ENCODE results near the gene PLEKHM1.
"Not testable (repeated sequence)": the region's sequence is repeated elsewhere in the genome, so short reads cannot be mapped to it uniquely, and the experiment has no call there.

PLEKHM1 gene

DNA sequence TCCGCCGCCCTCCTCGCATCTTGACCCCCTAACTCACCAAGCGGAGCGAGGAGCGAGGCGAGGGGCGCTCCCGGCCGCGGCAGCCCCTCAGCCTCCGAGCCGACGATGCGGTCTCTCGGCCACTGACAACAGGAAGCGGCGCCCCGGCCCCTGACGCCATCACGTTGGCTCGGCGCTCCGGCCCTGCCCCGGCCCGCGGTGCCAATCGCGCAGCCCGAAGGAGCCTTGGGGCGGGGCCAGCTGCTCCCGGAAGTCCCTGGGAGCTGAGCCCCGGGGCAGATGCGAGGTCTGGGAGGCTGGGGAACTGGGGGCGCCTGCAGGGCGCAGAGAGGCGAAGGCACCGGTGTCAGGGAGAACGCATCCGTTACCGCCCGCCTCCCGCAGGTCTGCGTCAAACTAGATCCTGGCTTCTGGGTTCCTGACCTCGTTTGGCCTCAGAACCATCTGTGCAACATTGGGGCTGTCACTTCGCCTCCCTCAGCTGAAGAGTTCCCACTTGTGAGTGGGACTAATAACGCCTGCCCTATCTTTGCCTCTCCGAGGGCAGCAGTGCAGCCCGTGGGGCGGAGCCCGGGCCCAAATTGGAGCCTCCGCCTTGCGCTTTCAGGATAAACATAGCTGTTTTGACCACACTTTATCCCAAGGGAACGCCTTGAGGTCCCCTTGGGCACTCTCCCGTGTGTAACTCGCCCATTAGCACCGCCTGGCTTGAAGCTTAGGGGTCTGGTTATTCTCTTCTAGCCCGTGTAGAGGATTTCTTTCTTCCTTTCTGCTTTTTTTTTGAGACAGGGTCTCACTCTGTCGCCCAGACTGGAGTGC is at the start of gene PLEKHM1:
Gene PLEKHM1, minus strand, starts transcription at position 107 of the 819 bp plus-strand sequence. CDS start 8,237 bp downstream, outside the sequence.
- peak; percentile 68 to 76 for DNase-seq (ENCODE audit: low read depth in 1 of 2, low spot score in 1 of 2)

DNA sequence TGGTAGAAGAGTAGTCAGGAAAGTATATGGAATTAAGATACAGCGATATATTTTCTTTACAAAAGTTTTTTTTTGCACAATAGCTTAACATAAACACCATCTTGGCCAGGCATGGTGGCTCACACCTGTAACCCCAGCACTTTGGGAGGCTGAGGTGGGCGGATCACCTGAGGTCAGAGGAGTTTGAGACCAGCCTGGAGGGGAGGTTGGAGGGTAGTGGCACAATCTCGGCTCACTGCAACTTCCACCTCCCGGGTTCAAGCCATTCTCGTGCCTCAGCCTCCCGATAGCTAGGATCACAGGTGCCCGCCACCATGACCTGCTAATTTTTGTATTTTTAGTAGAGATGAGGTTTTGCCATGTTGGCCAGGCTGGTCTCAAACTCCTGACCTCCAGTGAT is 47.6 kb upstream of the PLEKHM1 start:
- not testable (repeated sequence) for DNase-seq (ENCODE audit: low read depth in 1 of 2, low spot score in 1 of 2)

DNA sequence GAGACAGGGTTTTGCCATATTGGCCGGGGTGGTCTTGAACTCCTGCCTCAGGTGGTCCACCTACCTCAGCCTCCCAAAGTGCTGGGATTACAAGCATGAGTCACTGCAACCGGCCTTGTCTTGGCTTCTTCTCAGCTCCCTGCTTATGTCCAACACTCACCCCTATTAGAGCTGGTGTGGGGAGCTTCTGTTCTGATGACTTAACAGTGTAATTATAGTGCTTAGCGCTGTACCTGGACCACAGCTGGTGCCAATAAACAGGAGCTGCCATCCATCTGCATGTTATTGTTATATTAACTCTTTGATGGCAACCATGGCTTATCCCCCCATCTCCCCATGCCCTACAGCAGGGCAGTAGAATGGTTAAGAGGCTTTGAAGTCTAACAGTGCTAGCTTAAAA is 15.6 kb upstream of the PLEKHM1 start:
- DNase-seq (ENCODE audit: low read depth in 1 of 2, low spot score in 1 of 2): not testable (repeated sequence)

DNA sequence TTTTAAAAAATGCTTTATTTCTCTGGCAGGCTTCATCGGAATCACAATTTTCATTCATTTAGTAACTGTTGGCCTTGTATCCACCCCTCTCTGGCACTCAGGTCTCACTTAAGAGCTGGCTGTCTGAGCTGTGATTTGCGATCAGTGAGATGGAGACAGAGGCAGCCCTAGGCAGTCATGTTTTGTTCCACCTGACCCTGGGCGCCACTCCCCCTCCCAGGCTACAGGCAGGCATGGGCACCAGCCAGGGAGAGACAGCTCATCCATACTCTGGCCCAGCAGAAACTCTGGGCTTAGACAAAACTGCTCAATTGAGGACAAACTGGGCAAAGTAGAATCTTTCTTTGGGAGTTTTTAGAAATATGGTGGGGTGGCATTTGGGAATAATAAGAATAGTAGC is 14.7 kb upstream of the PLEKHM1 start:
- DNase-seq (ENCODE audit: low read depth in 1 of 2, low spot score in 1 of 2): not testable (repeated sequence)

DNA sequence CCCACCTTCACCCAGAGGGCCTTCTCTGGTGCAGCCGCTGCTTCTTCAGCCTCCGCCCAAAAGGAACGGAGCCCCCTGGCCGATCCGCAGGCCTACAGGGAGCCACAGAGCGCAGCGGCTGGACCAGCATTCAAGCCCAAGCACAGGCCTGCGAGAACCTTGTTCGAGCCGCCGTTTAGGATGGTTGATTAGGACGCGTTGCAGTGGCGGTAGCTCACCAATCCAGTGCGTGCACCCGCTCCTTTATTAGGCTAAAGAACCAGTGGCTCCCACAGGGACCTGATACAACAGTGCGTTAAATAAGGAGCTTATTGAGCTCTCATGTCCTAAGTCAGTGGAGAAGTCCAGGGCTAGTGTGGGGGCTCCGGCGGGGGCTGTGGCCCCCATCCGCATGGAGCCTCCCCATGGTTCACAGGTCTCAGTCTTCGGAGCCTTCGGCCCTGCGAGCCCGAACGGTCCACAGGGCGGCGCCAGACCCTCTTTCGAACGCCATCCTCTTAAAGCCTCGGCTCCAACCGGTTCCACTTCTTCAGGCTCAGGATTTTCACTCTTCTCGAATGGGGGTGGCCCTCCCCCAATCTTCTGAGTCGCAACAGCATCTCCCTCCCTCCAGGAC is 10.7 kb upstream of the PLEKHM1 start:
- DNase-seq (ENCODE audit: low read depth in 1 of 2, low spot score in 1 of 2): not testable (repeated sequence)

DNA sequence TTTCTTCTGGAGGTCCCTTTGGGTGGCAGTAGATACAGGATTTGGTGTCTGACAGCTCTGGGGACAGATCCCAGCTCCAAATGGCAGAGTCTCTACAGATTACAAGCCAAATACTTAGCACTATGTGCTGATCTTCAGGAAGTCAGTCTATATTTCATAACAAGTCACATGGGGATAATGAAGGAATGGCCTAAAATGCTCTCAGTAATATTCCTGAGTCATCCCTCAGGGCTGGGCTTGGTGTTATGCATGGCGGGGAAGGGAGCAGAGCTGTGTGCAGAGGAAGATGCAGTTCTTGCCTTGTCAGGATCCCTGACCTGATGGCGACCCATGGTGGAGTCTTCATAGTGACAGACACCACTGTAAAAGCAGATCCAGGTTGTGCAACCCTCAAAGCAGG is 10.0 kb upstream of the PLEKHM1 start:
- DNase-seq (ENCODE audit: low read depth in 1 of 2, low spot score in 1 of 2): not testable (repeated sequence)

DNA sequence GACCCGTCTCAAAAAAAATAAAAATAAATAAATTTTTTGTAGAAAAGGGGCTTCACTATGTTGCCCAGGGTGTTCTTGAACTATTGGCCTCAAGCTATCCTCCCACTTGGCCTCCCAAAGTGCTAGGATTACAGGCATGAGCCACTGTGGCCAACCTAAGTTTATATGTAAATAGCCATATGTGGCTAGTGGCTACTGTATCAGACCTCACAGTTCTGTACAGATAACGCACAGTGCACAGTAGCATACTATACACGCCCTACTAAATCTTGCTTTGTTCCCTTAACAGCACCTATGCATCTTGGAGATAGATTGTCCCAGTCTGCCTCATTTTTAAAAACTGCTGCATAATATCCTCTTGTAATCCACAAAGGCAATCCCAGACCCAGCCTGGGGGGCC is 8.7 kb upstream of the PLEKHM1 start:
- DNase-seq (ENCODE audit: low read depth in 1 of 2, low spot score in 1 of 2): not testable (repeated sequence)

DNA sequence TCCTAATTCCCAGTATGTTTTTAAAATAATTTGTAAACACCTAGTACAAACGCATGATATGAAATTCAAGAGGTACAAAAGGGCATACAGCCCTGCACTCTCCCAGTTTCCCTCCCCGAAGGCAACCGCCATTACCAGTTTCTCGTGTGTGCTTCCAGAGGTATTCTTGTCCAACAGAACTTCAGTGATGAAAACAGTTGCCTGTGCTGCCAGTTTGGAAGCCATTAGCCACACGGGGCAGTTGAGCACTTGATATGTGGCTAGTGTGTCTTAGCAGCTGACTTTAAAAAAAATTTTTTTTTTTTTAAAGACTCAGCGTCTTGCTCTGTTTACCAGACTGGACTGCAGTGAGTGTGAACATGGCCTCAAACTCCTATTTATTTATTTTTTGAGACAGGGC is 7.9 kb upstream of the PLEKHM1 start:
- not testable (repeated sequence) for DNase-seq (ENCODE audit: low read depth in 1 of 2, low spot score in 1 of 2)

DNA sequence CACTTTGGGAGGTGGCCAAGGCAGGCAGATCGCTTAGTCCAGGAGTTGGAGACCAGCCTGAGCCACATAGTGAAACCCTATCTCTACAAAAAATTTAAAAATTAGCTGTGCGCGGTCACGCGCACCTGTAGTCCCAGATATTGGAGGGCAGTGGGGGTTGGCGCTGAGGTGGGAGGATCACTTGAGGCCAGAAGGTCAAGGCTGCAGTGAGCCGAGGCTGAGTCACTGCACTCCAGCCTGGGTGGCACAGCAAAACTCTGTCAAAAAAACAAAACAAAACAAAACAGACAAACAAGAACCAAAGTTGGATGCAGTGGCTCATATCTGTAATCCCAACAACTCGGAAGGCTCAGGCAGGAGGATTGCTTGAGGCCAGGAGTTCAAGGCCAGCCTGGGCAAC is 6.9 kb upstream of the PLEKHM1 start:
- DNase-seq (ENCODE audit: low read depth in 1 of 2, low spot score in 1 of 2): not testable (repeated sequence)

DNA sequence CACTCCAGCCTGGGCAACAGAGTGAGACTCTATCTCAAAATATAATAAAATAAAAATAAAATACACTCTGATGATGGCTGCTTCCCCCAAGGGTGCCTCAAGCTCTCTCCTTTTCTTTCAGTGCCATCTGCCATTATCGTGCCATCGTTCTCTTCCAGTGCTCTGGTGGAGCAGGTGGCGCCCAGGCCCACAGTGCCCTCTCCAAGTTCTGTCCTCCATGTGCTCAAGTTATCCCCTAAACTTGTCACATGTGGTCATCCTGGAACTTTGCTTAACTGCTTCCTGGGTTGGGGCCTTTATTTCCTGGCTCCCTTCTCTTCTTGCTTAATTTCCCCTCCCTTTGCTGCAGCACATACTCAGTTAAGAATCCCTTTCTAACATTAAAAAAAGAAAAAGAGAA is 6.0 kb upstream of the PLEKHM1 start:
- DNase-seq (ENCODE audit: low read depth in 1 of 2, low spot score in 1 of 2): not testable (repeated sequence)

DNA sequence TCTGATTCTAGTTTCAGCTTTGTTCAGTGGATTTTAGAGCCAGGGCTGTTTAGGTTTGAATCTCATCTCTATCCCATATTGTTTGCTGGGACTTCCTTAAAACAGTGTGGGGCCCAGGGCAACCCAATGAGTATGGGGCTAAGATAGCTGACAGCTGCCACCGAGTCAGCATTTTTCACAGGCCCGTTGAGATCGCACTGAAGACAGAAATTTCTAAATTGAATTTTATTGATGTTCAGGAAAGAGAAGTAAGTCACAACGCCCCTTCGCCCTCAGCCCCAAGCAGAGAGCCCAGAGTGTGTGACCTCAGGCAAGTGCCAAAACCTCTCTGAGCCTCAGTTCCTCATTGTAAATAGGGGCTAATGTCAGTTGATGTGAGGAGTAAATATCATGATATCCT is 4.0 kb upstream of the PLEKHM1 start:
- not testable (repeated sequence) for DNase-seq (ENCODE audit: low read depth in 1 of 2, low spot score in 1 of 2)

DNA sequence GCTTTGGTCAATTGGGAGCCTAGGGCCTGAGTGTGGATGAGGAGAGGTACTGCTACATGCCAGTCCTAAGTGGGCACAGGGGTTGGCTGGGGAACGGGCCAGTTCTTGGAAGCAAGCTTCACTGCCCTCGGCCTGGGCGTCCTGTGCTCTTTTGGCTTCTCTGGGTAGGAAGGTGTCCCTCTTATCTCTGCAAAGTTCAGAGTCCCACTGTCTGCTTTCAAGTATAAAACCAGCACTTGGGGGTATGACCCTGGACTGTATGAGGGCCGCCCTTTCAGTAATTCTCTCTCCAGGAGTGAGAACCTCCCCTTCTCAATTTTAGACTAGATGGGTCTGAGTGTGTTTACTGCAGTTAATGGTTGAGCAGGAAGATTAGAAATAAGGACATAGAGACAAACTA is 1.6 kb upstream of the PLEKHM1 start:
- DNase-seq (ENCODE audit: low read depth in 1 of 2, low spot score in 1 of 2): not testable (repeated sequence)

DNA sequence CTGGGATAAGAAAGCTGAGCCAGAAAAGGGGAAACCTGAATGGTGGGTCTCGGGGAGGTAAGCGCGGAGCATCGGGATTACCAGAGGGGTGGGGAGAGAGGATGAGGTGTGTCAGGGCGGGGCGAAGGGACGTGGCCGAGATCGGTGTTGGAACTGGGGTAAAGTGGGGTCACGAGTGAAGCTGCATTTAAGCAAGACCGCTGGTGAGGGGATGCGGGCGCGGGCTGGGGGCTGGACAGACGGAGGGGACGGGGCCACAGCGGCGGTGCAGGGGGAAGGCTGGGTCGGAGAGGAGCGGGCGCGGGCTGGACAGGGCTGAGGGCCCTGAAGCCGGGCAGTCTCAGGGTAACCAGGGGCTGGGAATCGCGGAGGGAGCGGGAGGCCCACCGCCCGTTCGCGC is 323 bp downstream of the PLEKHM1 start:
- DNase-seq (ENCODE audit: low read depth in 1 of 2, low spot score in 1 of 2): not testable (repeated sequence)

DNA sequence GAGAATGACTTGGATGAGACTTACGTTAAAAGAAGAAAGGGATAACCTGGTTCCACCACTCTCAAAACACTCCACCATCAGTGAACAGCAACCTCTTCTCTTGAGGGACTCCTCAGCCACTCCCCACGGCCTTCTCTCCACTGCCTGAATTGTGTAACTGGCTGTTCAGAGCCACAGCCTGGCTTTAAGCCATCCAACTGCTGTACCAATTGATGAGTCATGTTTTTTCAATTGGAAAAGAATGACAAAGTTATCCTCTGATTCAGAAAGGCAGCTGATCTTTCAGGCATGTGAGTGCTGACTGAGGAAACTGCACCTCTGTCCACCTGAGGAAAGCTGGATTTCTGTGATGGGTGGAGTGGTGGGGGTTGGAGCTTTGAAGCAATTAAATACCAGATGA is 2.8 kb downstream of the PLEKHM1 start:
- DNase-seq (ENCODE audit: low read depth in 1 of 2, low spot score in 1 of 2): not testable (repeated sequence)

DNA sequence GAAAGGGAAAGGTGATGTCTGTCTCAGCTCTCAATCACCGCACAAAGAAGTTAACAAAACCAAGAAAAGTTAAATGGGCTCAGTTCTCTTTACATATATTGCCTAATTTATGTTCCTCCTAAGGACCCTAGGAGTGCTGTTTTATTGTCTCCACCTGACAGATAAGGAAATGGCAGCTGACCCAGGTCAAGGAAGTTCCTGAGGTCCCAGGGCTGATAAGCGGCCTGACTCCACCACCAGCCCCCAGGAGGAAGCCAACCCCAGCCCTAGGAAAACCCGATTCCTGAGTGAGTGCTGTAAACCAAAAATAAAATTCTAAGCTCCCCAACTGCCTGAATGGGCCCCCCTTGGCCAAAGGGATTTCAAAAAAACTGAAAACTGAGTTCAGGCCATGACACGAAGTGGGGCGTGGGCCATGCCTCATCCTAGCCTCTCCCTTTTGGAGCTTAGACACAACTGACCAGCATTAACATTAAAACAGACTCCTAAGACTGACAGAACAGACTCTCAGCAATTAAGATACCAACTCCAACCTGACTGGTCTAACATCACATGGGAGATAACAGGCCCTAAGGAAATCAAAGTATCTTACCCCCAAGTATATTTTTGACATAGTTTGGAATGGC is 6.8 kb downstream of the PLEKHM1 start:
- DNase-seq (ENCODE audit: low read depth in 1 of 2, low spot score in 1 of 2): not testable (repeated sequence)

DNA sequence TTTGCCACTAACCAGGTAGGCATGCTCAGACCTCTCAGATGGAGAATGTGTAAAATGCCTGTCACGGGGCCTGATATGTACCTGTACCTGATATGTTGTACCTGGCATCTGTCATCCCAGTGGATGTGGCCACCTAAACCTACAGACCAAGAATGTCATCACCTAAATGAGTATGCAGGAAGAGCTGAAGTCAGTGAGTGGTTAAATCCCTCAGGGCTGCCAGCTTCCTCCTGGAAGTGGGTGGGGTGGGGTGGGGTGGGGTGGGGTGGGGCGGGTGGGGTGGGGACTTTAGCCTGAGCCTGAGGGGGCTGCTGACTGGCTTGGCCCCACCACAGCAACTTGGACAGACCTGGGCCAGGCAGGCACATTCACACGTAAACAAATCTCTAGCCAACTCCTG is 7.3 kb downstream of the PLEKHM1 start:
- not testable (repeated sequence) for DNase-seq (ENCODE audit: low read depth in 1 of 2, low spot score in 1 of 2)

DNA sequence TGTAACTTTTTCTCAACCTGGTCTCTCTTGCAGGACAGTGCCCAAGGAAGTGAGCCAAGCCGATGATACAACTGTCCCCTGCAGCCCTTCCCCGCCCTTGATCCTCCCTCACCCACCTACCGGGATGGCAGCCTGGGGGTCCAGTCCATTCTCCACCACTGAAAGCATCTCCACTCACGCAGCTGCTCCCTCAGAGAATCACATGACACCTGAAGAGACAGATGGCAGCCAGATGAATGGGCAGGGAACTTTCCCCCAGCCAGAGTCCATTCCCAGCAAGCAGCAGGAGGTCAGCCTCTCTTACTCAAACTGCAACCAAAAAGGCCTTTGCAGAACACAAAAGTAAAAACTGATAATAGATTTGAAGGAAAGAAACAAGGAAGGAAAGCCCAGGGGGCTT is 8.2 kb downstream of the PLEKHM1 start:
- not testable (repeated sequence) for DNase-seq (ENCODE audit: low read depth in 1 of 2, low spot score in 1 of 2)

DNA sequence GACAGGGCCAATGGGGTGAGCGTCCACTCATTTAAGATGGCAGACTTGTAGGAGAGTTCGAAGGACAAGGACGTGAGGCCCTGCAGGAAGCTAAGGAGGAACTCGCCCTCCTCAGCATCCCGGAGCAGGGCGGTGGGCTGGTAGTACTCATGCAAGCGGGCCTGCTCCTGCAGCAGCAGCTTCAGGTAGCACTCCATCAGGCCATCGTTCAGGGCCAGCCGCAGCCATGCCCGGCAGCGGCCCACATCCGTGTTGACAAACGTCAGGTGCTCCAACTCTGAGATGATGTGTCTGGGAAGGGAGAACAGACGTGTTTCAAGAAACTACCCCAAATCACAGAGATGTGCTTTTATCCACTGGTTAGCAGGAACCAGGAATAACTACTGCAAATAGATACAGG is 15.1 kb downstream of the PLEKHM1 start:
- DNase-seq (ENCODE audit: low read depth in 1 of 2, low spot score in 1 of 2): not testable (repeated sequence)

DNA sequence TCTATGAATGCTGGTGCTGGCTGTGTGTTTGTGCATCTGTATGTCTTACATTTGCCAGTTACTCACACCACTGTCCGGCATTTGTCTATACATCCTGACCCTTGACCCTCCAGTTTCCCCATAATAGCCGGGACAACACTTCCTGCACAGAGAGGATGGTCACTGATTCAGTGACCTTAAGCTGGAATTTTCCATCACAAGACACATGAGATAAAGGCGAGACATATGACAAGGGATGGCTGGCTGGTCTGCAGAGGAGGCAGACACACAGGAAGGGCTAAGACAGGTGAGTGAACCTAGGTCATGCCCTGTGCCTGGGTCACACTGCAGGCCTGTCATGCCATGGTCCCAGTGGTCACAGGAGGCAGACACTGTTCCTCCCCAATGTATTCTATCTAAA is 18.3 kb downstream of the PLEKHM1 start:
- not testable (repeated sequence) for DNase-seq (ENCODE audit: low read depth in 1 of 2, low spot score in 1 of 2)

DNA sequence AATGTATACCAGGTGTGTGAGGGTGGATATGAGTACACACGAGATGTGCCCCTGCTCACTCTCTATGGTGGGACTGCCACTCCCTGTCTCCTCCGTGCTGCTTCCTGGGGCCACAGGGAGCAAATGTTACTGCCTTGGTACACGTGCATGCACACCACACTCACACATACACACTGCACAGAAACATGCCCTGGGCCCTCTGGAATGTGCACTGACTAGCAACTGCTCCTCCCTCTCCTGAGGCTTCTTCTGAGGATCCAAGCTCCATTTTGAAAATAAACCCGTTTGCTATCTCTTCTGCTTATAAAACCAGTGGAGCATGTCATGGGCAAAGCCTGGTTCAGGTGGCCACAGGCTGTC is 21.3 kb downstream of the PLEKHM1 start:
- DNase-seq (ENCODE audit: low read depth in 1 of 2, low spot score in 1 of 2): not testable (repeated sequence)

DNA sequence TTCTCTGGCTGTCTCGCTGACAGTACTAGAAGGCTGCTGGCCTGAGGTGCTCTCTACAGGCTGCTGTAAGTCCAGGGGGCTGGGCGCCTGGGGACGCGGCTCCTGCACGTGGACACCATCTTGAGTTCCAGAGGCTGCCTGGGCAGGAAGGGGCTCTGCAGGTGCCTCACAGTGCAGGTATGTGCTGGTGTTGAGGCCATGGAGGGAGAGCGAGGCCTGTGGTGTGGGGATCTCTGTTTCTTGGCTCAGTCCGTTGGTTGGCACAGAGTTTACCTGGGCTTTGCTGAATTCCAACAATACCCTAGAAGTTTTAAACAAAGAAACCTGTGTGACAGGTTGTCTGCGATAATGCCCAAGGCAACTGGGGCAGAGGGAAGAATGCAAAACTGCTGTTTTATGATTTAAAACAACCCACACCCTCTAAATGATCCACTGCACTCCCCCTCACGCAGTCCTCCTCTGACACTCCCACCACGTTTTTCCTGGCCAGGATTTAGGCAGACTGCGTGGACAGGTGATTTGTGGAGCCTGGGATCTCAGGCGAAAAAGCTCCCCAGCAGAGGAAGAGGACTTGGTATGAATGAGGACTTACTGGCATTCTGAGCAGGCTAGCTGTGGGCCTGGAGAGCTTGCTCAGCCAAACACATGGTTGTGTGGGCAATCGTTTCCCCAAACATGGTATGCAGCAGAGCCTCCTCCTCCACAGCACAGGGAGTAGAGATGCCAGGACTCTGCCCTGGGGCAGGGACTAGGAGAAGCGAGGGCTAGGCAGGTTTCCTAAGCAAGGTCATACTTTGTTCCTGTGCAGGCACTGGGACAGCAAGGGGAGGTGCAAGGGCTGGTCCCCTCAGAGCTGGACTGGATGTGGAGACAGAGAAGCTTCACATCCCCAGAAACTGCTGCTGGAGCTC is 22.0 kb downstream of the PLEKHM1 start:
- not testable (repeated sequence) for DNase-seq (ENCODE audit: low read depth in 1 of 2, low spot score in 1 of 2)

All from activated T-helper 1 cell treated with anti-CD3 and anti-CD28 coated beads, Interleukin-2, amount 50 U/mL, for 16 hours (primary cell).